WTC11 (cell line): ENCODE measurements around the gene SLC8A1. TPM values are rescaled to one million over a fixed set of nuclear protein-coding genes. Genes with fewer than 3 reads are reported as not detected.

Source experiments
- ATAC-seq: fragments of 200-7000 bp; cut with Tn5 transposase; 2 replicates; pipeline ENCODE4 v1.10.0; 2021; ENCODE audit warnings: mild to moderate bottlenecking, moderate library complexity
- CTCF ChIA-PET: fragments of 300-600 bp; sonication (Branson Sonifier 250); formaldehyde crosslinking; loops from one replicate; lab custom pipeline; 2021; ENCODE audit warnings: antibody characterized with exemption; lab: Charles Lee
- POLR2A ChIA-PET: fragments of 350-600 bp; sonication (Branson Sonifier 250); formaldehyde crosslinking; loops from one replicate; lab custom pipeline; 2021; ENCODE audit warnings: antibody characterized with exemption; lab: Charles Lee
- DNase-seq: peaks from one replicate; pipeline ENCODE4 v3.0.0; 2021; ENCODE audit warnings: low spot score
- H3K27ac Mint-ChIP-seq: 2 replicates; pipeline ENCODE4 v1.8.0; 2021; ENCODE audit warnings: mixed read lengths
- H3K27me3 Mint-ChIP-seq: 2 replicates; pipeline ENCODE4 v1.8.0; 2021; ENCODE audit warnings: low read depth, mild to moderate bottlenecking, moderate library complexity, mixed read lengths
- H3K36me3 Mint-ChIP-seq: 2 replicates; pipeline ENCODE4 v1.8.0; 2021; ENCODE audit warnings: mixed read lengths
- H3K4me1 Mint-ChIP-seq: 2 replicates; pipeline ENCODE4 v1.8.0; 2022; ENCODE audit warnings: mixed read lengths
- H3K4me3 Mint-ChIP-seq: 2 replicates; pipeline ENCODE4 v1.8.0; 2021; ENCODE audit warnings: mild to moderate bottlenecking, moderate library complexity, mixed read lengths
- H3K9me3 Mint-ChIP-seq: 2 replicates; pipeline ENCODE4 v1.8.0; 2021; ENCODE audit warnings: mixed read lengths
- ATF1 ChIP-seq: sonication (generic); formaldehyde crosslinking; IDR thresholded peaks from 2 replicates; pipeline ENCODE4 v1.8.1; 2023; ENCODE audit warnings: mild to moderate bottlenecking, moderate library complexity, missing genetic modification reagents
- ESRRA ChIP-seq: sonication (generic); formaldehyde crosslinking; IDR thresholded peaks from 2 replicates; pipeline ENCODE4 v1.8.1; 2022; ENCODE audit warnings: mild to moderate bottlenecking, missing genetic modification reagents, borderline replicate concordance
- ETV6 ChIP-seq: sonication (generic); formaldehyde crosslinking; IDR thresholded peaks from 2 replicates; pipeline ENCODE4 v1.8.1; 2022; ENCODE audit warnings: mild to moderate bottlenecking, missing genetic modification reagents
- JAZF1 ChIP-seq: fragments of 250-450 bp; sonication (Bioruptor Pico); IDR thresholded peaks from 2 replicates; pipeline ENCODE4 v1.9.0; 2021; ENCODE audit warnings: moderate library complexity, mild to moderate bottlenecking, inconsistent platforms
- KAT7 ChIP-seq: sonication (generic); formaldehyde crosslinking; IDR thresholded peaks from 2 replicates; pipeline ENCODE4 v1.8.1; 2023; ENCODE audit warnings: missing genetic modification reagents, mild to moderate bottlenecking, borderline replicate concordance
- MXD4 ChIP-seq: fragments of 250-450 bp; sonication (Bioruptor Pico); IDR thresholded peaks from 2 replicates; pipeline ENCODE4 v1.8.0; 2021; ENCODE audit warnings: mild to moderate bottlenecking, moderate library complexity, borderline replicate concordance
- NR1H2 ChIP-seq: sonication (generic); formaldehyde crosslinking; IDR thresholded peaks from 2 replicates; pipeline ENCODE4 v1.9.0; 2021; ENCODE audit warnings: mild to moderate bottlenecking, moderate library complexity, missing genetic modification reagents
- PRRX2 ChIP-seq: fragments of 250-450 bp; sonication (Bioruptor Pico); IDR thresholded peaks from 2 replicates; pipeline ENCODE4 v1.8.0; 2021; ENCODE audit warnings: mild to moderate bottlenecking
- SMAD3 ChIP-seq: sonication (generic); formaldehyde crosslinking; IDR thresholded peaks from 2 replicates; pipeline ENCODE4 v1.8.0; 2022; ENCODE audit warnings: missing genetic modification reagents, mild to moderate bottlenecking, borderline replicate concordance
- SOX15 ChIP-seq: fragments of 250-450 bp; sonication (Bioruptor Pico); IDR thresholded peaks from 2 replicates; pipeline ENCODE4 v1.9.0; 2021; ENCODE audit warnings: mild to moderate bottlenecking
- TEAD4 ChIP-seq: sonication (generic); formaldehyde crosslinking; IDR thresholded peaks from 2 replicates; pipeline ENCODE4 v1.8.0; 2022; ENCODE audit warnings: mild to moderate bottlenecking, missing genetic modification reagents
- TP53 ChIP-seq: sonication (generic); formaldehyde crosslinking; IDR thresholded peaks from 2 replicates; pipeline ENCODE4 v1.8.1; 2023; ENCODE audit warnings: mild to moderate bottlenecking, missing genetic modification reagents
- ZNF121 ChIP-seq: sonication (generic); formaldehyde crosslinking; IDR thresholded peaks from 2 replicates; pipeline ENCODE4 v1.8.0; 2023; ENCODE audit warnings: missing genetic modification reagents
- ZNF317 ChIP-seq: sonication (generic); formaldehyde crosslinking; IDR thresholded peaks from 2 replicates; pipeline ENCODE4 v1.8.1; 2023; ENCODE audit warnings: low read depth, mild to moderate bottlenecking, moderate library complexity, missing genetic modification reagents, borderline replicate concordance
- ZNF416 ChIP-seq: fragments of 250-450 bp; sonication (Bioruptor Pico); IDR thresholded peaks from 2 replicates; pipeline ENCODE4 v1.9.0; 2021; ENCODE audit warnings: mild to moderate bottlenecking, inconsistent platforms
- total RNA-seq: library from RNA; stranded (reverse); gene quantifications from 3 replicates; pipeline ENCODE4 v1.2.3, GENCODE V29; 2021
- TF ChIP-seq, protein P1 (sequence below): sonication (generic); formaldehyde crosslinking; IDR thresholded peaks from 2 replicates; pipeline ENCODE4 v1.8.1; 2023; ENCODE audit warnings: mild to moderate bottlenecking, missing genetic modification reagents
- TF ChIP-seq, protein P2 (sequence below): sonication (generic); formaldehyde crosslinking; IDR thresholded peaks from 2 replicates; pipeline ENCODE4 v1.8.1; 2022; ENCODE audit warnings: mild to moderate bottlenecking, missing genetic modification reagents, moderate library complexity, borderline replicate concordance
- TF ChIP-seq, protein P3 (sequence below): sonication (generic); formaldehyde crosslinking; IDR thresholded peaks from 2 replicates; pipeline ENCODE4 v1.8.1; 2022; ENCODE audit warnings: mild to moderate bottlenecking, moderate library complexity, missing genetic modification reagents
- TF ChIP-seq, protein P4 (sequence below): sonication (generic); formaldehyde crosslinking; IDR thresholded peaks from 2 replicates; pipeline ENCODE4 v1.8.1; 2023; ENCODE audit warnings: mild to moderate bottlenecking, missing genetic modification reagents, moderate library complexity
- TF ChIP-seq, protein P5 (sequence below): sonication (generic); formaldehyde crosslinking; conservative IDR thresholded peaks from 2 replicates; pipeline ENCODE4 v1.8.1; 2023; ENCODE audit warnings: mild to moderate bottlenecking, low read depth, missing genetic modification reagents, moderate library complexity

SLC8A1 gene
- total RNA-seq, 1 experiment from 2014 or later = 2.6 TPM

DNA sequence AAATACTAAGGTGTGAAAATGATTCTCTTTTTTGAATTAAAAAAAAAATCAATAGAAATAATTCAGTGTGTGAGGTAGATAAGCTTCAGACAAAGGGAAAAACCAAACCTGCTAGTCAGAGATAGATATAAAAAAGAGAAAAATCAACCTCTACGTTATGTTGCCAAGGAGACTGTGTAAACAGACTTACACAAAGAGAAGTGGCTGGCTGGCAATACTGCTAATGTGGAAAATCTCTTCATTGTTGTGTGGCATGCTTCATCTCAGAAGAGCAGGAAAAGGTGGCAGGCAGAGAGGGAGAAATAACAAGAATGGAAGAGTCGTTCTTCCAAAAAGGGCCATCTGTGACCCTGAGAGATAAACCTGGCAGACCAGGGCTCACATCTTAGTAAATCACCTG, 200.8 kb downstream of the SLC8A1 start (continued):
- TF ChIP-seq, protein P1, sequence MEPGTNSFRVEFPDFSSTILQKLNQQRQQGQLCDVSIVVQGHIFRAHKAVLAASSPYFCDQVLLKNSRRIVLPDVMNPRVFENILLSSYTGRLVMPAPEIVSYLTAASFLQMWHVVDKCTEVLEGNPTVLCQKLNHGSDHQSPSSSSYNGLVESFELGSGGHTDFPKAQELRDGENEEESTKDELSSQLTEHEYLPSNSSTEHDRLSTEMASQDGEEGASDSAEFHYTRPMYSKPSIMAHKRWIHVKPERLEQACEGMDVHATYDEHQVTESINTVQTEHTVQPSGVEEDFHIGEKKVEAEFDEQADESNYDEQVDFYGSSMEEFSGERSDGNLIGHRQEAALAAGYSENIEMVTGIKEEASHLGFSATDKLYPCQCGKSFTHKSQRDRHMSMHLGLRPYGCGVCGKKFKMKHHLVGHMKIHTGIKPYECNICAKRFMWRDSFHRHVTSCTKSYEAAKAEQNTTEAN = no peak
- TF ChIP-seq, protein P2, sequence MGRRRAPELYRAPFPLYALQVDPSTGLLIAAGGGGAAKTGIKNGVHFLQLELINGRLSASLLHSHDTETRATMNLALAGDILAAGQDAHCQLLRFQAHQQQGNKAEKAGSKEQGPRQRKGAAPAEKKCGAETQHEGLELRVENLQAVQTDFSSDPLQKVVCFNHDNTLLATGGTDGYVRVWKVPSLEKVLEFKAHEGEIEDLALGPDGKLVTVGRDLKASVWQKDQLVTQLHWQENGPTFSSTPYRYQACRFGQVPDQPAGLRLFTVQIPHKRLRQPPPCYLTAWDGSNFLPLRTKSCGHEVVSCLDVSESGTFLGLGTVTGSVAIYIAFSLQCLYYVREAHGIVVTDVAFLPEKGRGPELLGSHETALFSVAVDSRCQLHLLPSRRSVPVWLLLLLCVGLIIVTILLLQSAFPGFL (CRISPR knock-in tag) = no peak
- no peak for TF ChIP-seq ATF1 (CRISPR knock-in tag)
- TF ChIP-seq SMAD3 (CRISPR knock-in tag) = no peak
- TF ChIP-seq PRRX2 (CRISPR knock-in tag) = no peak
- no peak for TF ChIP-seq ZNF121
- TF ChIP-seq KAT7 (CRISPR knock-in tag) = no peak
- no peak for TF ChIP-seq TP53
- no peak for TF ChIP-seq SOX15 (CRISPR knock-in tag)
- TF ChIP-seq, protein P3, sequence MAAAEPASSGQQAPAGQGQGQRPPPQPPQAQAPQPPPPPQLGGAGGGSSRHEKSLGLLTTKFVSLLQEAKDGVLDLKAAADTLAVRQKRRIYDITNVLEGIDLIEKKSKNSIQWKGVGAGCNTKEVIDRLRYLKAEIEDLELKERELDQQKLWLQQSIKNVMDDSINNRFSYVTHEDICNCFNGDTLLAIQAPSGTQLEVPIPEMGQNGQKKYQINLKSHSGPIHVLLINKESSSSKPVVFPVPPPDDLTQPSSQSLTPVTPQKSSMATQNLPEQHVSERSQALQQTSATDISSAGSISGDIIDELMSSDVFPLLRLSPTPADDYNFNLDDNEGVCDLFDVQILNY (CRISPR knock-in tag) = no peak
- TF ChIP-seq, all 79 proteins: peak for 0

DNA sequence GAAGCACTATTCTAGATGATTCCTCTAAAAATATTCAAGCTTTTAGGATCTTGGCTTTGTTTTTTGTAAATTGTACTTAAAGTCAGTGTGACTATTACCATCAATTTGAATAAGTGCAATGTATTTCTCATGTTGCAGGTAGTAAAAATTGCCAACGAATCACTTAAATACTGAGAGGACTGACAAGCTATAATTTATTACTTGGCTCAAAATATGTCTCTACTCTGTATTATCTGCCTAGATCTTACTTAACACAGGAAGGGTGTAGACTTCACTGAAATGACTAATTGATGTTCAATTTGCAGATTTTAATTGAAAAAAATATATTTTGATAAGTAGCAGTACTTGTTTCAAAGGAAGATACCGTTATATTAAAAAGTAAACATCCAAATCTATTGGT, 202.3 kb downstream of the SLC8A1 start:
- Mint-ChIP-seq H3K4me3 (no peak overlapping the region), H3K27me3 (no peaks in the 10 kb centered on the region), H3K27ac (no peak overlapping the region), H3K9me3 (no peaks in the 10 kb centered on the region), H3K4me1 (peaks cover 15% of the 10 kb centered on the region), H3K36me3 (no peaks in the 10 kb centered on the region)
- no peak for ATAC-seq
- POLR2A ChIA-PET = no interaction called here
- no peak for DNase-seq
- TF ChIP-seq ZNF416 (CRISPR knock-in tag) (no peak), JAZF1 (CRISPR knock-in tag) (no peak), ATF1 (CRISPR knock-in tag) (no peak), ZNF317 (CRISPR knock-in tag) (no peak), MXD4 (CRISPR knock-in tag) (no peak), ESRRA (CRISPR knock-in tag) (no peak)
- TF ChIP-seq, protein P4, sequence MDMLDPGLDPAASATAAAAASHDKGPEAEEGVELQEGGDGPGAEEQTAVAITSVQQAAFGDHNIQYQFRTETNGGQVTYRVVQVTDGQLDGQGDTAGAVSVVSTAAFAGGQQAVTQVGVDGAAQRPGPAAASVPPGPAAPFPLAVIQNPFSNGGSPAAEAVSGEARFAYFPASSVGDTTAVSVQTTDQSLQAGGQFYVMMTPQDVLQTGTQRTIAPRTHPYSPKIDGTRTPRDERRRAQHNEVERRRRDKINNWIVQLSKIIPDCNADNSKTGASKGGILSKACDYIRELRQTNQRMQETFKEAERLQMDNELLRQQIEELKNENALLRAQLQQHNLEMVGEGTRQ (CRISPR knock-in tag) = no peak
- CTCF ChIA-PET = no interaction called here

DNA sequence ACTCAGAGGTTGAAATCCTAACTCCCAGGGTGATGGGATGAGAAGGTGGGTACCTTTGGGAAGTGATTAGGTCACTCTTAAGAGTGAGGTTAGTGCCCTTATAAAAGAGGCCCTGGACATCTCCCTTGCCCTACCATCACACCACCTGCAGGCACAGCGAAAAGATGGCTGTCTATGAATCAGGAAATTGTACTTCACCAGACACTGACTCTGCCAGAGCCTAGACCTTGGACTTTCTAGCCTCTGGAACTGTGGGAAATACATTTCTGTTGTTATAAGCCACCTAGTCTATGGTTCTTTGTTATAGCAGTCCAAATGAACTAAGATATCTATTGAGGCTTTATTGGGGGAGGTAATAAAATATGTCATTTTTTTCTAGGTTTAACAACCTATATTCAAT, 203.6 kb downstream of the SLC8A1 start:
- Mint-ChIP-seq H3K27me3 (no peaks in the 10 kb centered on the region), H3K9me3 (no peaks in the 10 kb centered on the region), H3K36me3 (no peaks in the 10 kb centered on the region), H3K4me1 (peaks cover 28% of the 10 kb centered on the region), H3K27ac (no peak overlapping the region), H3K4me3 (no peak overlapping the region)
- POLR2A ChIA-PET = no interaction called here
- DNase-seq = no peak
- CTCF ChIA-PET = no interaction called here
- TF ChIP-seq ETV6 (CRISPR knock-in tag) (no peak), TEAD4 (CRISPR knock-in tag) (no peak), NR1H2 (CRISPR knock-in tag) (no peak), ZNF416 (CRISPR knock-in tag) (no peak)
- TF ChIP-seq, protein P2 (CRISPR knock-in tag) = no peak
- TF ChIP-seq, protein P5, sequence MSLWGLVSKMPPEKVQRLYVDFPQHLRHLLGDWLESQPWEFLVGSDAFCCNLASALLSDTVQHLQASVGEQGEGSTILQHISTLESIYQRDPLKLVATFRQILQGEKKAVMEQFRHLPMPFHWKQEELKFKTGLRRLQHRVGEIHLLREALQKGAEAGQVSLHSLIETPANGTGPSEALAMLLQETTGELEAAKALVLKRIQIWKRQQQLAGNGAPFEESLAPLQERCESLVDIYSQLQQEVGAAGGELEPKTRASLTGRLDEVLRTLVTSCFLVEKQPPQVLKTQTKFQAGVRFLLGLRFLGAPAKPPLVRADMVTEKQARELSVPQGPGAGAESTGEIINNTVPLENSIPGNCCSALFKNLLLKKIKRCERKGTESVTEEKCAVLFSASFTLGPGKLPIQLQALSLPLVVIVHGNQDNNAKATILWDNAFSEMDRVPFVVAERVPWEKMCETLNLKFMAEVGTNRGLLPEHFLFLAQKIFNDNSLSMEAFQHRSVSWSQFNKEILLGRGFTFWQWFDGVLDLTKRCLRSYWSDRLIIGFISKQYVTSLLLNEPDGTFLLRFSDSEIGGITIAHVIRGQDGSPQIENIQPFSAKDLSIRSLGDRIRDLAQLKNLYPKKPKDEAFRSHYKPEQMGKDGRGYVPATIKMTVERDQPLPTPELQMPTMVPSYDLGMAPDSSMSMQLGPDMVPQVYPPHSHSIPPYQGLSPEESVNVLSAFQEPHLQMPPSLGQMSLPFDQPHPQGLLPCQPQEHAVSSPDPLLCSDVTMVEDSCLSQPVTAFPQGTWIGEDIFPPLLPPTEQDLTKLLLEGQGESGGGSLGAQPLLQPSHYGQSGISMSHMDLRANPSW (CRISPR knock-in tag) = no peak
- no peak for ATAC-seq
